Chondrocyte (in vitro differentiated cells): Measurements from ENCODE around the gene WNK2. TPM values are rescaled to one million over a fixed set of nuclear protein-coding genes. Genes with fewer than 3 reads are reported as not detected.

Experiments used
- DNase-seq: peaks from one replicate; pipeline ENCODE4 v3.0.0; 2021; ENCODE audit warnings: mixed read lengths, low spot score
- H3K27ac Mint-ChIP-seq: one replicate; pipeline ENCODE4 v1.8.0; 2021; ENCODE audit warnings: mild to moderate bottlenecking, moderate library complexity, mixed read lengths; ENCODE audit not compliant: unreplicated experiment
- H3K27me3 Mint-ChIP-seq: 2 replicates; pipeline ENCODE4 v1.8.0; 2021; ENCODE audit warnings: low read depth, mixed read lengths
- H3K36me3 Mint-ChIP-seq: 2 replicates; pipeline ENCODE4 v1.8.0; 2021; ENCODE audit warnings: low read depth, mixed read lengths
- H3K4me1 Mint-ChIP-seq: 2 replicates; pipeline ENCODE4 v1.8.0; 2021; ENCODE audit warnings: low read depth, mild to moderate bottlenecking, mixed read lengths
- H3K4me3 Mint-ChIP-seq: one replicate; pipeline ENCODE4 v1.8.0; 2021; ENCODE audit warnings: mild to moderate bottlenecking, moderate library complexity, mixed read lengths; ENCODE audit not compliant: unreplicated experiment
- H3K9me3 Mint-ChIP-seq: 2 replicates; pipeline ENCODE4 v1.8.0; 2021; ENCODE audit warnings: low read depth, mixed read lengths
- CTCF ChIP-seq: fragments of 200-600 bp; sonication (generic); IDR thresholded peaks from 2 replicates; pipeline ENCODE4 v1.5.0; 2021; ENCODE audit warnings: antibody characterized with exemption, mild to moderate bottlenecking, moderate library complexity
- total RNA-seq: library from RNA; stranded (reverse); gene quantifications from 3 replicates; pipeline ENCODE4 v1.2.1, GENCODE V29; 2021

WNK2 gene
- total RNA-seq, 1 donor from 2014 or later = 2.3 TPM

DNA sequence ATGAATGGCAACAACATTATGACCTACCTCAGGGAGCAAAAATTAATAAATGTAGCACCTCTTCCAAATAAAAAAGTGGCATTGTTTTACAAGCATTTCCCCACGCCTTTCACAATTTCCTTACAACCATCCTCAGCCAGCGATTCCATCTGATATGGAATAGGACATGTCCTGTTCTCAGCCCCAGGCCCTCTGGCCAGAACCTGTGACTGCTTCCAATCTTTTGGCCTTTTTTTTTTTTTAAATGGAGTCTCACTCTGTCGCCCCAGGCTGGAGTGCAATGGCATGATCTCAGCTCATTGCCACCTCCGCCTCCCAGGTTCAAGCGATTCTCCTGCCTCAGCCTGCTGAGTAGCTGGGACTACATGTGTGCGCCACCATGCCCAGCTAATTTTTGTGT, 16.8 kb upstream of the WNK2 start:
- no peaks in the 10 kb centered on the region for H3K4me1 Mint-ChIP-seq
- H3K27me3 Mint-ChIP-seq = peaks cover 14% of the 10 kb centered on the region
- no peak overlapping the region for H3K27ac Mint-ChIP-seq
- H3K9me3 Mint-ChIP-seq = no peaks in the 10 kb centered on the region
- TF ChIP-seq CTCF = no peak
- peaks cover 1% of the 10 kb centered on the region for H3K36me3 Mint-ChIP-seq
- no peak overlapping the region for H3K4me3 Mint-ChIP-seq
- no peak for DNase-seq

- no peaks in the 10 kb centered on the region for H3K9me3 Mint-ChIP-seq
- no peak for TF ChIP-seq CTCF
- peaks cover 2% of the 10 kb centered on the region for H3K36me3 Mint-ChIP-seq
- DNase-seq = no peak
- no peak overlapping the region for H3K4me3 Mint-ChIP-seq
- H3K27me3 Mint-ChIP-seq = peaks cover 20% of the 10 kb centered on the region
- no peak overlapping the region for H3K27ac Mint-ChIP-seq
- no peaks in the 10 kb centered on the region for H3K4me1 Mint-ChIP-seq
Observed at GRCh38 chr9:93167838-93168237, 16.1 kb upstream of the WNK2 start.

GRCh38 chr9:93168581-93168980, 15.4 kb upstream of the WNK2 start:
- no peak for DNase-seq

GRCh38 chr9:93169444-93169843, 14.5 kb upstream of the WNK2 start:
- Mint-ChIP-seq H3K4me3 (no peak overlapping the region), H3K27me3 (peaks cover 28% of the 10 kb centered on the region), H3K27ac (no peak overlapping the region), H3K36me3 (peaks cover 2% of the 10 kb centered on the region), H3K4me1 (no peaks in the 10 kb centered on the region), H3K9me3 (no peaks in the 10 kb centered on the region)
- no peak for TF ChIP-seq CTCF
- no peak for DNase-seq

More at GRCh38 chr9:93168581-93168980, 15.4 kb upstream of the WNK2 start:
- no peak overlapping the region for H3K27ac Mint-ChIP-seq
- no peak overlapping the region for H3K4me3 Mint-ChIP-seq
- peaks cover 25% of the 10 kb centered on the region for H3K27me3 Mint-ChIP-seq
- no peak for TF ChIP-seq CTCF
- no peaks in the 10 kb centered on the region for H3K9me3 Mint-ChIP-seq
- H3K36me3 Mint-ChIP-seq = peaks cover 2% of the 10 kb centered on the region
- no peaks in the 10 kb centered on the region for H3K4me1 Mint-ChIP-seq

GRCh38 chr9:93170571-93170970, 13.4 kb upstream of the WNK2 start:
- H3K27me3 Mint-ChIP-seq = peaks cover 25% of the 10 kb centered on the region
- TF ChIP-seq CTCF = no peak
- no peak overlapping the region for H3K27ac Mint-ChIP-seq
- H3K4me1 Mint-ChIP-seq = no peaks in the 10 kb centered on the region
- no peak for DNase-seq
- no peak overlapping the region for H3K4me3 Mint-ChIP-seq
- peaks cover 2% of the 10 kb centered on the region for H3K36me3 Mint-ChIP-seq
- no peaks in the 10 kb centered on the region for H3K9me3 Mint-ChIP-seq
